ENCODE results near the gene MYL7. TPM values are rescaled to one million over a fixed set of nuclear protein-coding genes. Genes with fewer than 3 reads are reported as not detected.

MYL7 gene
- total RNA-seq, 2 experiments from 2014 or later: not detected

DNA sequence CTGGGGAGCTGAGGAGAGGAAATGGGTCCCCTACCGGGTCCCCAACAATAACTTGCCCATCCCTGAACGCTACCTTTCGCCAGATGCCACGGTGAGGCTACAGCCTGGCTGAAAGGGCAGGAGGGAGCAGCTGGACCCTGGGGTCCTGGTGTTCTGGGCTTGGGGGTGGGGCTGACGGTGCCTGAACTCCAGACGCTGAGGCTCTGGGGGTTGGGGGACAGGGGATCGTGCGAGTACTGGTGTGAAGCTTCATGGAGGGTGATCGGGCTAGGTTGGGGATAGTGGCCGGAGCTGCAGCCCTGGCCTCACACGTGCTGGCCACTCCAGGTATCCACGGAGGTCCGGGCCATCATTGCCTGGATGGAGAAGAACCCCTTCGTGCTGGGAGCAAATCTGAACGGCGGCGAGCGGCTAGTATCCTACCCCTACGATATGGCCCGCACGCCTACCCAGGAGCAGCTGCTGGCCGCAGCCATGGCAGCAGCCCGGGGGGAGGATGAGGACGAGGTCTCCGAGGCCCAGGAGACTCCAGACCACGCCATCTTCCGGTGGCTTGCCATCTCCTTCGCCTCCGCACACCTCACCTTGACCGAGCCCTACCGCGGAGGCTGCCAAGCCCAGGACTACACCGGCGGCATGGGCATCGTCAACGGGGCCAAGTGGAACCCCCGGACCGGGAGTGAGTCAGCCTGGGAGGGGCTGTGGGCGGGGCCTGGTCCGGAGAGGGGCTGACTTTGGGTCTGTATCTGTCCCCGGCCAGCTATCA, 28.7 kb downstream of the MYL7 start:
- H3K36me3 ChIP-seq (ENCODE audit: insufficient read depth, low read length): peaks cover 67% of the 10 kb centered on the region
- POLR2A ChIA-PET: interaction anchor here (1.3 kb wide), 1 partner anchor 13 kb away, joined by 3 read pairs; no protein-coding TSS in a partner anchor
- peaks cover 10% of the 10 kb centered on the region for H3K4me1 ChIP-seq (ENCODE audit: insufficient read depth, low read length, poor library complexity, severe bottlenecking)
- no peak overlapping the region for H3K4me2 ChIP-seq (ENCODE audit: low read length)
- H3K9me3 ChIP-seq (ENCODE audit: low read length): no peaks in the 10 kb centered on the region
- H2AFZ ChIP-seq (ENCODE audit: low read length): no peak overlapping the region
- CTCF ChIA-PET (ENCODE audit: unreplicated experiment): no interaction called here
- H3K9me2 ChIP-seq (ENCODE audit: insufficient read depth, low read length): no peaks in the 10 kb centered on the region
- no peaks in the 10 kb centered on the region for H4K20me1 ChIP-seq (ENCODE audit: insufficient read depth, low read length)
- no peak overlapping the region for H3K4me3 ChIP-seq (ENCODE audit: low read depth, low read length, poor library complexity, severe bottlenecking)
- intact Hi-C loops (cut with micrococcal nuclease; ENCODE audit: unreplicated experiment): no loop called here
- BruUV-seq (replicated peaks): no TSS peak
- no peak overlapping the region for H3K27ac ChIP-seq (ENCODE audit: low read depth, low read length, poor library complexity, severe bottlenecking)
- DNase-seq (ENCODE audit: low spot score): no peak
- H3K79me2 ChIP-seq (ENCODE audit: insufficient read depth, low read depth, low read length): no peaks in the 10 kb centered on the region
- TF ChIP-seq, protein P1, sequence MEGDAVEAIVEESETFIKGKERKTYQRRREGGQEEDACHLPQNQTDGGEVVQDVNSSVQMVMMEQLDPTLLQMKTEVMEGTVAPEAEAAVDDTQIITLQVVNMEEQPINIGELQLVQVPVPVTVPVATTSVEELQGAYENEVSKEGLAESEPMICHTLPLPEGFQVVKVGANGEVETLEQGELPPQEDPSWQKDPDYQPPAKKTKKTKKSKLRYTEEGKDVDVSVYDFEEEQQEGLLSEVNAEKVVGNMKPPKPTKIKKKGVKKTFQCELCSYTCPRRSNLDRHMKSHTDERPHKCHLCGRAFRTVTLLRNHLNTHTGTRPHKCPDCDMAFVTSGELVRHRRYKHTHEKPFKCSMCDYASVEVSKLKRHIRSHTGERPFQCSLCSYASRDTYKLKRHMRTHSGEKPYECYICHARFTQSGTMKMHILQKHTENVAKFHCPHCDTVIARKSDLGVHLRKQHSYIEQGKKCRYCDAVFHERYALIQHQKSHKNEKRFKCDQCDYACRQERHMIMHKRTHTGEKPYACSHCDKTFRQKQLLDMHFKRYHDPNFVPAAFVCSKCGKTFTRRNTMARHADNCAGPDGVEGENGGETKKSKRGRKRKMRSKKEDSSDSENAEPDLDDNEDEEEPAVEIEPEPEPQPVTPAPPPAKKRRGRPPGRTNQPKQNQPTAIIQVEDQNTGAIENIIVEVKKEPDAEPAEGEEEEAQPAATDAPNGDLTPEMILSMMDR (conservative IDR thresholded peaks at IDR 0.05; ENCODE audit: low read length): no peak
- no peak for TF ChIP-seq EZH2phosphoT487 (IDR thresholded peaks at IDR 0.05; ENCODE audit: borderline replicate concordance, low read depth, low read length)

DNA sequence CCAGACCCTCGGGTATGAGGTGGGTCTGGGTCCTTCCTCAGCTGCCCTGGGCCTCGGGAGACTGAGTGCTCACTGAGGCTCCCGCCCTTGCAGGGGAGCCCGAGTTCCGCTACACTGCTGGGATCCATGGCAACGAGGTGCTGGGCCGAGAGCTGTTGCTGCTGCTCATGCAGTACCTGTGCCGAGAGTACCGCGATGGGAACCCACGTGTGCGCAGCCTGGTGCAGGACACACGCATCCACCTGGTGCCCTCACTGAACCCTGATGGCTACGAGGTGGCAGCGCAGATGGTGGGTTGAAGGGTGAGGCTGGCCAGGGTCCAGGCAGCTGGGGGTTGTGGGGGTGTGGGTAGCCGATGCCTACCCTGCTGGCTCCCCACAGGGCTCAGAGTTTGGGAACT, 29.4 kb downstream of the MYL7 start:
- H3K9me3 ChIP-seq (ENCODE audit: low read length): no peaks in the 10 kb centered on the region
- no peak overlapping the region for H3K27ac ChIP-seq (ENCODE audit: low read depth, low read length, poor library complexity, severe bottlenecking)
- TF ChIP-seq, protein P1 (conservative IDR thresholded peaks at IDR 0.05; ENCODE audit: low read length): no peak
- no peak for TF ChIP-seq EZH2phosphoT487 (IDR thresholded peaks at IDR 0.05; ENCODE audit: borderline replicate concordance, low read depth, low read length)
- no TSS peak for BruUV-seq (replicated peaks)
- ChIA-PET CTCF (ENCODE audit: unreplicated experiment) (interaction anchor here (0.6 kb wide), 1 partner anchor 639 kb away, joined by 5 read pairs; no protein-coding TSS in a partner anchor), POLR2A (interaction anchor here (1.3 kb wide), 1 partner anchor 14 kb away, joined by 3 read pairs; no protein-coding TSS in a partner anchor)
- no peak overlapping the region for H3K4me3 ChIP-seq (ENCODE audit: low read depth, low read length, poor library complexity, severe bottlenecking)
- no peak overlapping the region for H2AFZ ChIP-seq (ENCODE audit: low read length)
- H3K4me2 ChIP-seq (ENCODE audit: low read length): no peak overlapping the region
- DNase-seq (ENCODE audit: low spot score): peak; percentile 41
- no peaks in the 10 kb centered on the region for H3K9me2 ChIP-seq (ENCODE audit: insufficient read depth, low read length)
- peaks cover 60% of the 10 kb centered on the region for H3K36me3 ChIP-seq (ENCODE audit: insufficient read depth, low read length)
- peaks cover 10% of the 10 kb centered on the region for H3K4me1 ChIP-seq (ENCODE audit: insufficient read depth, low read length, poor library complexity, severe bottlenecking)
- no peaks in the 10 kb centered on the region for H3K79me2 ChIP-seq (ENCODE audit: insufficient read depth, low read depth, low read length)
- no peaks in the 10 kb centered on the region for H4K20me1 ChIP-seq (ENCODE audit: insufficient read depth, low read length)
- intact Hi-C loops (cut with micrococcal nuclease; ENCODE audit: unreplicated experiment): no loop called here
